ENCODE measurements around the gene FERMT2. TPM values are rescaled to one million over a fixed set of nuclear protein-coding genes. Genes with fewer than 3 reads are reported as not detected.
A peak's percentile ranks its signal among the peaks of the same experiment; 100 is the strongest.

The FERMT2 gene
- total RNA-seq, 1 donor from 2014 or later: 324 TPM

GRCh38 chr14:52988139-52988538, 37.3 kb upstream of the FERMT2 start:
- Mint-ChIP-seq H3K27me3 (ENCODE audit: low read depth, unreplicated experiment) (no peaks in the 10 kb centered on the region), H3K4me3 (ENCODE audit: unreplicated experiment) (no peak overlapping the region), H3K36me3 (ENCODE audit: low read depth, unreplicated experiment) (no peaks in the 10 kb centered on the region), H3K4me1 (ENCODE audit: low read depth, unreplicated experiment) (peaks cover 2% of the 10 kb centered on the region), H3K27ac (ENCODE audit: unreplicated experiment) (no peak overlapping the region), H3K9me3 (ENCODE audit: unreplicated experiment) (peaks cover 2% of the 10 kb centered on the region)
- Histone ChIP-seq H3K36me3 (ENCODE audit: insufficient read depth, low read length) (no peaks in the 10 kb centered on the region), H3K4me3 (ENCODE audit: insufficient read depth, low read depth, low read length) (no peak overlapping the region), H3K27me3 (ENCODE audit: insufficient read depth, low read length) (no peaks in the 10 kb centered on the region), H3K4me2 (ENCODE audit: low read length) (no peak overlapping the region), H4K20me1 (ENCODE audit: insufficient read depth, low read length) (no peaks in the 10 kb centered on the region), H3K9ac (ENCODE audit: low read length) (no peak overlapping the region), H2AFZ (ENCODE audit: low read depth, low read length) (no peak overlapping the region), H3K4me1 (ENCODE audit: insufficient read depth, low read length) (peaks cover 4% of the 10 kb centered on the region), H3K79me2 (ENCODE audit: insufficient read depth, low read length) (no peaks in the 10 kb centered on the region), H3K9me3 (ENCODE audit: insufficient read depth, low read depth, low read length) (no peaks in the 10 kb centered on the region), H3K27ac (ENCODE audit: low read depth, low read length) (no peak overlapping the region)
- TF ChIP-seq EZH2 (IDR thresholded peaks at IDR 0.05; ENCODE audit: insufficient read depth, low read length): no peak
- no peak for TF ChIP-seq CTCF (IDR thresholded peaks at IDR 0.05; ENCODE audit: insufficient read depth, low read depth, low read length)
- FAIRE-seq (no peak), DNase-seq (ENCODE audit: low read depth) (no peak)

- no peaks in the 10 kb centered on the region for H3K36me3 ChIP-seq (ENCODE audit: insufficient read depth, low read length)
- H3K36me3 Mint-ChIP-seq (ENCODE audit: low read depth, unreplicated experiment): no peaks in the 10 kb centered on the region
- H3K27ac Mint-ChIP-seq (ENCODE audit: unreplicated experiment): no peak overlapping the region
- no peak overlapping the region for H3K9ac ChIP-seq (ENCODE audit: low read length)
- H3K4me3 Mint-ChIP-seq (ENCODE audit: unreplicated experiment): no peak overlapping the region
- no peak overlapping the region for H2AFZ ChIP-seq (ENCODE audit: low read depth, low read length)
- DNase-seq (ENCODE audit: low read depth): peak; percentile 29
- TF ChIP-seq CTCF (IDR thresholded peaks at IDR 0.05; ENCODE audit: insufficient read depth, low read depth, low read length) (no peak), EZH2 (IDR thresholded peaks at IDR 0.05; ENCODE audit: insufficient read depth, low read length) (no peak)
- H3K27me3 ChIP-seq (ENCODE audit: insufficient read depth, low read length): no peaks in the 10 kb centered on the region
- no peaks in the 10 kb centered on the region for H3K4me1 Mint-ChIP-seq (ENCODE audit: low read depth, unreplicated experiment)
- FAIRE-seq: no peak
- H3K4me3 ChIP-seq (ENCODE audit: insufficient read depth, low read depth, low read length): no peak overlapping the region
- no peaks in the 10 kb centered on the region for H3K79me2 ChIP-seq (ENCODE audit: insufficient read depth, low read length)
- no peak overlapping the region for H3K4me2 ChIP-seq (ENCODE audit: low read length)
- H4K20me1 ChIP-seq (ENCODE audit: insufficient read depth, low read length): no peaks in the 10 kb centered on the region
- H3K9me3 Mint-ChIP-seq (ENCODE audit: unreplicated experiment): peaks cover 2% of the 10 kb centered on the region
- no peak overlapping the region for H3K27ac ChIP-seq (ENCODE audit: low read depth, low read length)
- no peaks in the 10 kb centered on the region for H3K9me3 ChIP-seq (ENCODE audit: insufficient read depth, low read depth, low read length)
- H3K27me3 Mint-ChIP-seq (ENCODE audit: low read depth, unreplicated experiment): no peaks in the 10 kb centered on the region
- H3K4me1 ChIP-seq (ENCODE audit: insufficient read depth, low read length): peaks cover 4% of the 10 kb centered on the region
These were observed 36.7 kb upstream of the FERMT2 start for GRCh38 chr14:52987514-52987913.

- H3K4me3 Mint-ChIP-seq (ENCODE audit: unreplicated experiment): no peak overlapping the region
- no peaks in the 10 kb centered on the region for H3K79me2 ChIP-seq (ENCODE audit: insufficient read depth, low read length)
These were observed 36.2 kb upstream of the FERMT2 start for GRCh38 chr14:52987042-52987441.

More at GRCh38 chr14:52987042-52987441, 36.2 kb upstream of the FERMT2 start:
- Mint-ChIP-seq H3K27me3 (ENCODE audit: low read depth, unreplicated experiment) (no peaks in the 10 kb centered on the region), H3K36me3 (ENCODE audit: low read depth, unreplicated experiment) (no peaks in the 10 kb centered on the region), H3K9me3 (ENCODE audit: unreplicated experiment) (peaks cover 2% of the 10 kb centered on the region), H3K27ac (ENCODE audit: unreplicated experiment) (no peak overlapping the region), H3K4me1 (ENCODE audit: low read depth, unreplicated experiment) (no peaks in the 10 kb centered on the region)
- no peaks in the 10 kb centered on the region for H4K20me1 ChIP-seq (ENCODE audit: insufficient read depth, low read length)
- H3K4me2 ChIP-seq (ENCODE audit: low read length): no peak overlapping the region
- no peak overlapping the region for H3K27ac ChIP-seq (ENCODE audit: low read depth, low read length)
- no peak overlapping the region for H3K9ac ChIP-seq (ENCODE audit: low read length)
- H3K4me3 ChIP-seq (ENCODE audit: insufficient read depth, low read depth, low read length): no peak overlapping the region
- TF ChIP-seq EZH2 (IDR thresholded peaks at IDR 0.05; ENCODE audit: insufficient read depth, low read length) (no peak), CTCF (IDR thresholded peaks at IDR 0.05; ENCODE audit: insufficient read depth, low read depth, low read length) (no peak)
- DNase-seq (ENCODE audit: low read depth): no peak
- no peaks in the 10 kb centered on the region for H3K27me3 ChIP-seq (ENCODE audit: insufficient read depth, low read length)
- no peak for FAIRE-seq
- H3K9me3 ChIP-seq (ENCODE audit: insufficient read depth, low read depth, low read length): no peaks in the 10 kb centered on the region
- H3K4me1 ChIP-seq (ENCODE audit: insufficient read depth, low read length): peaks cover 4% of the 10 kb centered on the region
- H2AFZ ChIP-seq (ENCODE audit: low read depth, low read length): no peak overlapping the region
- no peaks in the 10 kb centered on the region for H3K36me3 ChIP-seq (ENCODE audit: insufficient read depth, low read length)
